LoVo (cell line): ENCODE measurements around the gene LRRC1.

ENCODE experiments used
- DNase-seq: peaks from one replicate; pipeline ENCODE4 v3.0.0-alpha.2; 2016; ENCODE audit warnings: low spot score

The LRRC1 gene

GRCh38 chr6:53846250-53846649 lies 51.4 kb downstream of the LRRC1 start:
- DNase-seq = no peak

- no peak for DNase-seq
Measured at GRCh38 chr6:53847796-53848314, 53.0 kb downstream of the LRRC1 start.

- DNase-seq = no peak
Measured at GRCh38 chr6:53850527-53850926, 55.7 kb downstream of the LRRC1 start.

GRCh38 chr6:53851561-53851960 lies 56.8 kb downstream of the LRRC1 start:
- no peak for DNase-seq

- no peak for DNase-seq
Measured at GRCh38 chr6:53852805-53853204, 58.0 kb downstream of the LRRC1 start.

- DNase-seq = no peak
Measured at GRCh38 chr6:53854843-53855567, 60.2 kb downstream of the LRRC1 start.

- DNase-seq = no peak
Measured at GRCh38 chr6:53855940-53856339, 61.1 kb downstream of the LRRC1 start.

GRCh38 chr6:53857318-53858094 lies 62.7 kb downstream of the LRRC1 start:
- no peak for DNase-seq

GRCh38 chr6:53858196-53858595 lies 63.4 kb downstream of the LRRC1 start:
- DNase-seq = no peak

GRCh38 chr6:53858913-53859312 lies 64.1 kb downstream of the LRRC1 start:
- no peak for DNase-seq

- no peak for DNase-seq
Measured at GRCh38 chr6:53860511-53860910, 65.7 kb downstream of the LRRC1 start.

- no peak for DNase-seq
Measured at GRCh38 chr6:53861518-53861917, 66.7 kb downstream of the LRRC1 start.

- DNase-seq = no peak
Measured at GRCh38 chr6:53862662-53863462, 68.1 kb downstream of the LRRC1 start.

GRCh38 chr6:53864781-53865180 lies 70.0 kb downstream of the LRRC1 start:
- no peak for DNase-seq

- DNase-seq = no peak
Measured at GRCh38 chr6:53866226-53866625, 71.4 kb downstream of the LRRC1 start.

- DNase-seq = no peak
Measured at GRCh38 chr6:53868626-53869025, 73.8 kb downstream of the LRRC1 start.

- no peak for DNase-seq
Measured at GRCh38 chr6:53869964-53870363, 75.2 kb downstream of the LRRC1 start.

- no peak for DNase-seq
Measured at GRCh38 chr6:53873922-53874321, 79.1 kb downstream of the LRRC1 start.

- no peak for DNase-seq
Measured at GRCh38 chr6:53874964-53875363, 80.2 kb downstream of the LRRC1 start.

GRCh38 chr6:53877151-53877550 lies 82.3 kb downstream of the LRRC1 start:
- DNase-seq = no peak

- no peak for DNase-seq
Measured at GRCh38 chr6:53878808-53879207, 84.0 kb downstream of the LRRC1 start.

GRCh38 chr6:53879608-53880007 lies 84.8 kb downstream of the LRRC1 start:
- no peak for DNase-seq

- DNase-seq = no peak
Measured at GRCh38 chr6:53887316-53887715, 92.5 kb downstream of the LRRC1 start.
